Memory B cell (primary cell): ENCODE data around the gene PARD3B.

Experiments used
- ATAC-seq: fragments of 150-1000 bp; cut with Tn5 transposase; 2 replicates; pipeline ENCODE4 v1.10.0; 2021; ENCODE audit warnings: low read depth, mild to moderate bottlenecking, moderate library complexity
- DNase-seq, 2 donors: peaks; one replicate each; pipeline ENCODE4 v3.0.0; 2022; ENCODE audit warnings: low spot score in 2 of 2
- H3K27ac Mint-ChIP-seq: one replicate; pipeline ENCODE4 v1.8.0; 2022; ENCODE audit warnings: mild to moderate bottlenecking, moderate library complexity, mixed read lengths
- H3K27me3 Mint-ChIP-seq: one replicate; pipeline ENCODE4 v1.8.0; 2022; ENCODE audit warnings: mixed read lengths
- H3K36me3 Mint-ChIP-seq: one replicate; pipeline ENCODE4 v1.8.0; 2022; ENCODE audit warnings: mild to moderate bottlenecking, mixed read lengths
- H3K4me1 Mint-ChIP-seq: one replicate; pipeline ENCODE4 v1.8.0; 2022; ENCODE audit warnings: mixed read lengths
- H3K4me3 Mint-ChIP-seq: one replicate; pipeline ENCODE4 v1.8.0; 2022; ENCODE audit warnings: mild to moderate bottlenecking, moderate library complexity, mixed read lengths
- H3K9me3 Mint-ChIP-seq: one replicate; pipeline ENCODE4 v1.8.0; 2022; ENCODE audit warnings: mixed read lengths

The PARD3B gene

GRCh38 chr2:204944927-204945326 lies 399.7 kb downstream of the PARD3B start:
- no peaks in the 10 kb centered on the region for H3K27me3 Mint-ChIP-seq
- DNase-seq (no peak), ATAC-seq (no peak)
- H3K36me3 Mint-ChIP-seq: no peaks in the 10 kb centered on the region
- H3K4me3 Mint-ChIP-seq: no peak overlapping the region
- H3K9me3 Mint-ChIP-seq: peaks cover 13% of the 10 kb centered on the region
- no peaks in the 10 kb centered on the region for H3K4me1 Mint-ChIP-seq
- no peak overlapping the region for H3K27ac Mint-ChIP-seq

- Mint-ChIP-seq H3K4me3 (no peak overlapping the region), H3K27ac (no peak overlapping the region)
These were observed 400.1 kb downstream of the PARD3B start for GRCh38 chr2:204945376-204945775.

GRCh38 chr2:204946892-204947291 lies 401.6 kb downstream of the PARD3B start:
- no peaks in the 10 kb centered on the region for H3K36me3 Mint-ChIP-seq
- no peak for DNase-seq
- no peak for ATAC-seq
- H3K27ac Mint-ChIP-seq: no peak overlapping the region
- no peak overlapping the region for H3K4me3 Mint-ChIP-seq
- no peaks in the 10 kb centered on the region for H3K4me1 Mint-ChIP-seq
- H3K27me3 Mint-ChIP-seq: no peaks in the 10 kb centered on the region
- peaks cover 13% of the 10 kb centered on the region for H3K9me3 Mint-ChIP-seq

More at GRCh38 chr2:204945376-204945775, 400.1 kb downstream of the PARD3B start:
- Mint-ChIP-seq H3K27me3 (no peaks in the 10 kb centered on the region), H3K36me3 (no peaks in the 10 kb centered on the region), H3K9me3 (peaks cover 13% of the 10 kb centered on the region), H3K4me1 (no peaks in the 10 kb centered on the region)
- ATAC-seq (no peak), DNase-seq (no peak)

- Mint-ChIP-seq H3K36me3 (no peaks in the 10 kb centered on the region), H3K4me1 (no peaks in the 10 kb centered on the region), H3K27ac (no peak overlapping the region), H3K4me3 (no peak overlapping the region), H3K27me3 (no peaks in the 10 kb centered on the region), H3K9me3 (peaks cover 13% of the 10 kb centered on the region)
- ATAC-seq (no peak), DNase-seq (no peak)
These were observed 402.1 kb downstream of the PARD3B start for GRCh38 chr2:204947405-204947804.

- H3K4me3 Mint-ChIP-seq: no peak overlapping the region
- H3K27me3 Mint-ChIP-seq: no peaks in the 10 kb centered on the region
- ATAC-seq (no peak), DNase-seq (no peak)
- H3K4me1 Mint-ChIP-seq: no peaks in the 10 kb centered on the region
- no peak overlapping the region for H3K27ac Mint-ChIP-seq
- peaks cover 13% of the 10 kb centered on the region for H3K9me3 Mint-ChIP-seq
- H3K36me3 Mint-ChIP-seq: no peaks in the 10 kb centered on the region
These were observed 402.9 kb downstream of the PARD3B start for GRCh38 chr2:204948024-204948763.

- no peaks in the 10 kb centered on the region for H3K27me3 Mint-ChIP-seq
- ATAC-seq: no peak
- no peak overlapping the region for H3K27ac Mint-ChIP-seq
- no peak for DNase-seq
- no peaks in the 10 kb centered on the region for H3K36me3 Mint-ChIP-seq
- peaks cover 12% of the 10 kb centered on the region for H3K9me3 Mint-ChIP-seq
- no peaks in the 10 kb centered on the region for H3K4me1 Mint-ChIP-seq
- no peak overlapping the region for H3K4me3 Mint-ChIP-seq
These were observed 403.5 kb downstream of the PARD3B start for GRCh38 chr2:204948822-204949221.

GRCh38 chr2:204950695-204951346 lies 405.5 kb downstream of the PARD3B start:
- no peaks in the 10 kb centered on the region for H3K4me1 Mint-ChIP-seq
- DNase-seq: no peak
- H3K36me3 Mint-ChIP-seq: no peaks in the 10 kb centered on the region
- no peak overlapping the region for H3K4me3 Mint-ChIP-seq
- H3K9me3 Mint-ChIP-seq: peaks cover 5% of the 10 kb centered on the region
- H3K27ac Mint-ChIP-seq: no peak overlapping the region
- no peaks in the 10 kb centered on the region for H3K27me3 Mint-ChIP-seq
- ATAC-seq: no peak

GRCh38 chr2:204958371-204958770 lies 413.1 kb downstream of the PARD3B start:
- Mint-ChIP-seq H3K4me1 (peaks cover 2% of the 10 kb centered on the region), H3K36me3 (no peaks in the 10 kb centered on the region), H3K4me3 (no peak overlapping the region), H3K27me3 (peaks cover 2% of the 10 kb centered on the region), H3K27ac (no peak overlapping the region), H3K9me3 (no peaks in the 10 kb centered on the region)
- DNase-seq: no peak
- no peak for ATAC-seq

GRCh38 chr2:204964414-204964813 lies 419.1 kb downstream of the PARD3B start:
- DNase-seq (no peak), ATAC-seq (no peak)
- H3K4me1 Mint-ChIP-seq: peaks cover 11% of the 10 kb centered on the region
- no peak overlapping the region for H3K4me3 Mint-ChIP-seq
- H3K36me3 Mint-ChIP-seq: no peaks in the 10 kb centered on the region
- no peak overlapping the region for H3K27ac Mint-ChIP-seq
- peaks cover 2% of the 10 kb centered on the region for H3K27me3 Mint-ChIP-seq
- H3K9me3 Mint-ChIP-seq: no peaks in the 10 kb centered on the region

- Mint-ChIP-seq H3K9me3 (no peaks in the 10 kb centered on the region), H3K27ac (no peak overlapping the region), H3K27me3 (peaks cover under 1% of the 10 kb centered on the region), H3K4me3 (no peak overlapping the region), H3K4me1 (peaks cover 11% of the 10 kb centered on the region), H3K36me3 (no peaks in the 10 kb centered on the region)
- ATAC-seq: no peak
- no peak for DNase-seq
These were observed 421.0 kb downstream of the PARD3B start for GRCh38 chr2:204966245-204966644.

GRCh38 chr2:204967199-204967960 lies 422.1 kb downstream of the PARD3B start:
- DNase-seq (no peak), ATAC-seq (no peak)
- H3K27me3 Mint-ChIP-seq: no peaks in the 10 kb centered on the region
- peak overlapping the region; percentile 9 for H3K4me3 Mint-ChIP-seq
- no peaks in the 10 kb centered on the region for H3K9me3 Mint-ChIP-seq
- H3K4me1 Mint-ChIP-seq: peaks cover 11% of the 10 kb centered on the region
- no peaks in the 10 kb centered on the region for H3K36me3 Mint-ChIP-seq
- no peak overlapping the region for H3K27ac Mint-ChIP-seq

GRCh38 chr2:204971206-204971907 lies 426.1 kb downstream of the PARD3B start:
- H3K4me3 Mint-ChIP-seq: no peak overlapping the region
- H3K27ac Mint-ChIP-seq: no peak overlapping the region
- no peaks in the 10 kb centered on the region for H3K36me3 Mint-ChIP-seq
- no peaks in the 10 kb centered on the region for H3K9me3 Mint-ChIP-seq
- DNase-seq (no peak), ATAC-seq (no peak)
- H3K27me3 Mint-ChIP-seq: no peaks in the 10 kb centered on the region
- H3K4me1 Mint-ChIP-seq: peaks cover 11% of the 10 kb centered on the region

GRCh38 chr2:204972161-204972560 lies 426.9 kb downstream of the PARD3B start:
- Mint-ChIP-seq H3K9me3 (no peaks in the 10 kb centered on the region), H3K36me3 (no peaks in the 10 kb centered on the region), H3K27me3 (no peaks in the 10 kb centered on the region), H3K4me1 (peaks cover 9% of the 10 kb centered on the region), H3K4me3 (no peak overlapping the region), H3K27ac (no peak overlapping the region)
- no peak for ATAC-seq
- DNase-seq: no peak
